ENCODE measurements around the gene TMEM167B.

GRCh38 chr1:109131059-109131458 lies 40.5 kb downstream of the TMEM167B start:
- TF ChIP-seq CTCF (IDR thresholded peaks at IDR 0.05), result no peak
- no peak for TF ChIP-seq TAF1 (IDR thresholded peaks at IDR 0.05; ENCODE audit: borderline replicate concordance, low read depth, low read length)
- no peak for TF ChIP-seq FOXM1 (IDR thresholded peaks at IDR 0.05; ENCODE audit: low read depth)

Data from SK-N-SH (cell line).